Measurements from ENCODE around the gene FAIM2.

Gene FAIM2

DNA sequence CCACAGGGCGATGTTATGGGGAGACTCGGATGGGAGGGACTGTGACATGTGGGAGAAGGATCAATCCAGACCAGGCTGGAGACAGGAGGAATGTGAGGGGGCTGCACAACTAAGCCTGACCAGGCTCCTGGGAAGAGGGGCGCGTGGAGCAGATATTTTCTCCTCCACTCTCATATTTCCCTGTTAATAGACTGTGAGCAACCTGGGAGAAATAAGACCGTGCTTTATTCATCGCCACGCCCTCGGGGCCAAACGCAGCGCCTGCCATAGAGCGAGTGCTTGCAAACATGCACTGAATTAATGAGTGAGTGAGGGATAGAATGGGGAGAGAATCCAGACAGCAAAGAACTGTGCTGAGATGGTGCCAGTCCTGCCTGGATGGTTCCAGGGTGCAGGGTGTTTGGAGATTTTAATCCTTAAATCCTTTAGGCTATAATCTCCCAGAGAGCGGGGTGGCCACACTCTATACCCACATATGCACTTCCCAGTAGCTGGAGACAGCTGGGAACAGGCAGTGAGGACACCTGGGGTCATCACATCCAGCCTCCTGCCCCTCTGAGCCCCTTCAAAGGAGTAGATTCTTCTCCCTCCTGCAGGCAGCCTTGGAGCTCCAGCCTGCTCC is 13.6 kb upstream of the FAIM2 start:
- no peak for DNase-seq (ENCODE audit: low spot score)

DNA sequence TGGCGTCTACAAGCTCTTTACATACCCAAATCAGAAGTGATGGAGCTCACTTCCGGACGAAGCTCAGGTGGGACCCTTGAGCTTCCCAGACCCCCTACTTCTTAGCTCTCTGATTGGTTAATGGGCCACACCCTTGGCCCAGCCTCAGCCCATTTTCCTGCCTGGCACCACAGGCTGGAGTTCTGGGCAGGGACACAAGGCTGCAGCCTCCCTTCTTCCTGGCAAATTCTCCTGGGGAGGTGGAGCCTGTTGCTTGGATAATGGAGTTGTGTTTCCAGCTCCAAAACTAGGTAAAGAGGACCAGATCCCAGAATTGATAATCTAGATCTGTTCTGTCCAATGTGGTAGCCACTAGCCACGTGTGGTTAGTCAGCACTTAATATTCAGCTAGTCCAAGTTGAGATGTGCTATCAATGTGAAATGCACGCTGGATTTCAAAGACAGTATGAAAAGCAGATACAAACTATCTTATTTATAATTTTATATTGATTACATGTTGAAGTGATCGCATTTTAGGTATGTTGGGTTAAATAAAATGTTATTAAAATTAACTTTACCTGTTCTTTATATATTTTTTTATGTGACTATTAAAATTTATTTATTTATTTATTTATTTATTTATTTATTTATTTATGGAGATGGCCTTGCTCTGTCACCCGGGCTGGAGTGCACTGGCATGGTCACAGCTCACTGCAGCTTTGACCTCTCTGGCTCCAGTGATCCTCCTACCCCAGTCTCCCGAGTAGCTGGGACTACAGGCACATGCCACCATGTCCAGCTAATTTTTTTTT is 12.6 kb upstream of the FAIM2 start:
- DNase-seq (ENCODE audit: low spot score) = no peak

DNA sequence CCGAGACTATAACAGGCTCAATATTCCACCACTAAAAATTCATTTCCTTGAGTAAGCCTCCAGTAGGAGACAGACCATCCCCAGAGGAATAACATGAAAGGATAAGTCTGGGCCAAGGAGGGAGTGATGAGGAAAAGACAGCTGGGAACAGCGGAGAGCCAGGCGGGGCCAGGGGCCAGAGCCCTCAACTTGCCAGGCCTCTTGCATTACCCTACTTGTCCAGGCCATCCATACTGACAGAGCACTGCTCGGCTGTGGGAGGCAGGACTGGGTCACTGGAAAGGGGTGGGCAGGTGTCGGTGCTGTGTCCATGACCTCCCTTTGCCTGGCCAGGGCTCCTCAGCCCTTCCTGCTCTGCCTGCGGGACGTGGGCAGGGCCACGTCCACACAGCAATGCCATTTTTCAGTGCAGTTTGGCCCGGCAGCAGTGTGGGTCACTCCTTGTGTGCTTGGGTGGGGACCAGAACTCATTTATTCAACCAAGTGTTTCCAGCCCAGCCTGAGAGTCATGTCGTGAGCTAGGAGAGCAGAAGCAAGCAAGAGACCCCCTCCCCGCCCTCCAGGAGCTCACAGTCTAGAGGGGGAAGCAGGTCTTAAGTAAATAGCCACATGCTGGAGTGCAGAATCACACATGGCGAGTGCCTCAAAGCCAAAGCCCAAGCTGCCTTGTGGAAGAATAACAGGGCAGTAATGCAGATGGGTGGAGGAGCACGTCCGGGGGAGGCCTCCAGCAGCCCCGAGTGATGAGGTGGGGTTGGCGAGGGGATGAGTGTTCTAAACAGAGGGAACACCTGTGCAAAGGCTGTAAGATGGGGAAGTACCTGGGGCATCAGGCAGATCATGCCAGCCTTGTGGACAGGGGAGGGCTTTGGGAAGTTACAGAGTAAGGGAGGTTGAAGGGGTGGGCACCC is 8.9 kb upstream of the FAIM2 start:
- DNase-seq (ENCODE audit: low spot score) = no peak

DNA sequence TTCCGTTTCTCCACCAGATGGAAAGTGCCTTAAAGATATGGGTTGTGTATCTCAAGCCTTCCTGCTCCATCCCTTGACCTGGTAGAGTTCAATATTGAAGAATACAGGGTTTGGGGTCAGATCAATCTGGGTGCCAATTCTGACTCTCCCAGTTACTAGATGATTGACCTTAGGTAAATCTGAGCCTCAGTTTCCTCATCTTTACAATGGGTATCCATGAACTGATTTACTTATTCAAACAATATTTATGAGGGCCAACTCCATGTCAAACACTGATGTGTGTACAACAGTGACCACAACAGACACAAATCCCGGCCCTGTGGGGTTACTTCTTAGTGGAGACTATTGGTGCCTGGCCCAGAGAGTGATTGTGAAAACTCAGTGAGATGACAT is 7.5 kb upstream of the FAIM2 start:
- no peak for DNase-seq (ENCODE audit: low spot score)

DNA sequence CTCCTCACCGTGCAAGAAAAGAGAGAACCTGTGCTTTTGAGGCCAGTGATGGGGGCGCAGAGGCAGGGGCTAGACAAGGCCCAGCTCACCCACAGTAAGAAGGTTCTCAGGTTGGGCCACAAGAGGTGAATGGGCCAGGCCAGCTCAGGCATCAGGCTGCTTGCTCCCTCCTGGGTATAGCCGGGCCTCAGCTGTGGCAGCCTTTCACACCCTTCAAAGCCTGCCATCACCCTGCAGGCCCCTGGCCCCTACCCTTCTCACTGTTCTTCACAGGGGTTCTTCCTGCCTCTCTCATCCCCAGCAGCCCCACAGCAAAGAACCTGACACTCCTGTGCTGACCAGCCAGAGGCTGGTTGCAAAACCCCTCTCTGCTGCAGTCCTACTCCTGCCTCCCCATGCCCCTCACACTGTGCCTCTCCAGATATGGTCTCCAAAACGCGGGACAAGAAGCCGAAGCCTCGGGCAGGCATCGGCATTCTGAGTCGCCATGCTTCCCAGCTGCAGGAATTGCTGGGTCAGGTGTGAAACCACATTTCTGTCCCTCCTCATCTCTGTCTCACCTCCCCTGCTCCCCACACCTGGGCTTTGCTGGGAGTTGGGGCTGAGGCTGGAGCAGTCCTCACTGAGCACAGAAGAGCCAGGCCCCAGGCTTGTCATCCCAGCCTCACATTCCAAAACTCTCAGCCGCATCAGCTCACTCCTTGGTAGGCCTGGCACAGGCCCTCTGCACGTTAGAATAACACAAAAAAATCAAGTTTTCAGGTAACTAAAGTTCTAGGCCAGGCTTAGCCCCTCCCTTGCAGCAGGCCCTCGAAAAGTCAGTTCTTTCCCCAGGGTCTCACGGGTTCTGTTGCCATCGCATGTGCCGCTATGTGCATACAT is 6.9 kb upstream of the FAIM2 start:
- no peak for DNase-seq (ENCODE audit: low spot score)

DNA sequence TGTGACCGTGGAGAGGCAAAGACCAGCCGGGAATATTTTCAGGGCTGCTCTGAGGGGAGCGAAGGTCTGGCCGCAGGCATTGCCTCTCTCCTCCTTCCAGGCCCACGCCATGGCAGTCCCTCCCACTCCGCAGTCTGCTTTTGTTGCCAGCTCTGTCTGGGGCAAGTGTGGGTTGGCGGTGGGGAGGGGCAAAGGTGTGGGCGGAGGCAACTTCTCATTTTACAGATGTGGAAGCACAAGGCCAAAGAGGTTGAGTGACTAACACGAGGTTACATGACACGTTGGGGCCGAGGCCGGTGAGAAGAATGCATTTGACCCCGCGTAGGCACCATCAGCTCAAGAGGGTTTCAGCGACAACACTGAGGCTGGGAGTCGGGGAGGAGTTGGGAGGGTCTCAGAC is 6.1 kb upstream of the FAIM2 start:
- peak; percentile 28 for DNase-seq (ENCODE audit: low spot score)

DNA sequence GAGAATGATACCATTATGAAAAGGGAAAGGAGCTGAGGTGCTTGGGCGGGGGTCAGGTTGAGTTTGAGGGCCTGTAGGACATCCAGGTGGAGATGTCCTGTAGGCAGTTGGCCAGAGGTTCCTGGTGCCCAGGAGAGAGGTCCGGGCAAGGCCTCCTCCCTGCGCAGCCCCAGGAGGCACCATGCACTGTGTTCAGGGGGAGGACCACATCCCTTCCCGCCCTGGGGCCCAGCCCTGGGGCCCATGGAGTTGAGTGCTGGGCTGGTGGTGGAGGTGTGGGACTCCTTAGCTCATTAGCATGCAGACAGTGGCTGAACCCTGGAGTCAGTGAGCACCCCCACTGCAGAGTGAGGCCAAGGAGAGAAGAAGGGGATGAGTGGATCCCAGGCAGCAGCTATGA is 5.7 kb upstream of the FAIM2 start:
- DNase-seq (ENCODE audit: low spot score) = no peak

DNA sequence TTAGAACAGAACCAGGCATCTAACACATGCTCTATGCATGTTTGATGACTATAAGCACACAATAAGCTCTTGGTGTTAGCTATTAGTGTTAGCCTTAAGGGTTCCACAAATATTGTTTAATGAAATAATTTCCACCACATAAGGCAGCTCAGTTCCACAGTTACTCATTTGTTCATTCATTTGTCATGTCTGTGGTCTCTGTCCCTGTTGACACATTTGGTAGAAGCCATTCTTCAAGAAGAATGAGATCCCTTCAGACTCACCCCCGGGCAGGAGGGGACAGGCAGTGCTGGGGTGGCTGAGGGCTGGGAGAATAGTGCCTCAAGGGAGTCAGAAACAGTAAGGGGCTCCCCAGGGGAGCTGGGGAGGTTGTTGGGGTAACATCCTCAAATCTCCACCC is 3.7 kb upstream of the FAIM2 start:
- DNase-seq (ENCODE audit: low spot score) = no peak

DNA sequence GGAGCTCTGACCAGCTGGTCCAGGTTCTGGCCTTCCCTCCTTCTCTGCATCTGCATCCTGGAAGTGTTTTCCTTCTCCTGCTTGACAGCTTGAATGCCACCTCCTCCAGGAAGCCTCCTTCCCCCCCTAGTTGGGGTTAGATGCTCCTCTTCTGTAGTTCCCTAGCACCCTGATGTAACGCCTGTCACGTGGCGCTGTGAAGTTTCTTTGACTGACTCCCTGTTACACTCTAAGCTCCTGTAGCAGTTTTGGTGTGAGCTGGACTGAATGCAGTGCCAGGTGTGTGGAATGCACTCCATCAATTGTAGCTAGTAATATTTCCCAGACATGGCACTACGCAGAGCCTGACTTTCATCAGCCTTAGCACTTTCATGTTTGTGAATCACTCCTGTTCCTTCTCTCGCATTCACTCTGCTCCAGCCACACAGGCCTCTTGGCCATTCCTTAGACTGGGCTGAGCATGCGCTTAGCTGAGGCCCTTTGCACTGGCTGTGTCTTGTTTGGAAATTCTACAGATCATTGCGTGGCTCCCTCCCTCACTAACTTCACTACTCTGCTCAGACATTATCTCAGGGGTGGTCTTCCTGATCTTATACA is 2.1 kb upstream of the FAIM2 start:
- no peak for DNase-seq (ENCODE audit: low spot score)

DNA sequence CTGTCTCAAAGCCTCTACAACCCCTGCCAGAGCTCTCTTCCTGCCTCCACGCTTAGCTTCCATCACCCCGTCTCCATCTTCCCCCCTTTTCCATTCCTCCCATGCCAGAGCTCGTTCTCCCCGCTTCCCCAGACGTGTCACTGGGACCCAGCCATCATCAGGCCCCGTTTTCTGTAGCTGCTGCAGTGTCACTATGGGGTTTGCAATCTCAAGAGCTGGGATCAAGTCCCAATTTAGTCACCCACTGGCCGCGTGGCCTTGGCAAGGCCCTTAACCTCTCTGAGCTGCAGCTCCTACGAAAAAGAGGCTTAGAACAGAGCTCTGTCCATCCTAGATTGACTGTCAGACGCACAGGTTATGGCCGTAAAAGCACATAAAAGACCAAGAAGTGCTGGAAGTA is 901 bp upstream of the FAIM2 start:
- no peak for DNase-seq (ENCODE audit: low spot score)

DNA sequence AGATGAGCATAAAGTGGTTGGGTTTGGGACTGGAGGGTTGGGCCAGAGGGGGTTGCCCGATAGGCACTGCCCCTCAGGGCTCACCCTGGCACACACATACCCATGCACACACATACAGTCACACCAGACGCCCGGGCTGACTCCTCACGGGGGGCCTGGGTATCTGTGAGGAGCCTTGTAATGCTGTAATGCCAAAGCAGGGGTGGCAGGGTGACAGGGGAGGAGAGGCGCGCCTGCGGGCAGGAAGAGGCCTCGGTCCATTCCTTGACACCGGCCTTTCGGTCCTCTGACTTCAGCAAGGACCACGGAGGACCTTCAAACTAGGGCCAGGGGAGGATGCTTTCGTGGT is 375 bp downstream of the FAIM2 start:
- no peak for DNase-seq (ENCODE audit: low spot score)

DNA sequence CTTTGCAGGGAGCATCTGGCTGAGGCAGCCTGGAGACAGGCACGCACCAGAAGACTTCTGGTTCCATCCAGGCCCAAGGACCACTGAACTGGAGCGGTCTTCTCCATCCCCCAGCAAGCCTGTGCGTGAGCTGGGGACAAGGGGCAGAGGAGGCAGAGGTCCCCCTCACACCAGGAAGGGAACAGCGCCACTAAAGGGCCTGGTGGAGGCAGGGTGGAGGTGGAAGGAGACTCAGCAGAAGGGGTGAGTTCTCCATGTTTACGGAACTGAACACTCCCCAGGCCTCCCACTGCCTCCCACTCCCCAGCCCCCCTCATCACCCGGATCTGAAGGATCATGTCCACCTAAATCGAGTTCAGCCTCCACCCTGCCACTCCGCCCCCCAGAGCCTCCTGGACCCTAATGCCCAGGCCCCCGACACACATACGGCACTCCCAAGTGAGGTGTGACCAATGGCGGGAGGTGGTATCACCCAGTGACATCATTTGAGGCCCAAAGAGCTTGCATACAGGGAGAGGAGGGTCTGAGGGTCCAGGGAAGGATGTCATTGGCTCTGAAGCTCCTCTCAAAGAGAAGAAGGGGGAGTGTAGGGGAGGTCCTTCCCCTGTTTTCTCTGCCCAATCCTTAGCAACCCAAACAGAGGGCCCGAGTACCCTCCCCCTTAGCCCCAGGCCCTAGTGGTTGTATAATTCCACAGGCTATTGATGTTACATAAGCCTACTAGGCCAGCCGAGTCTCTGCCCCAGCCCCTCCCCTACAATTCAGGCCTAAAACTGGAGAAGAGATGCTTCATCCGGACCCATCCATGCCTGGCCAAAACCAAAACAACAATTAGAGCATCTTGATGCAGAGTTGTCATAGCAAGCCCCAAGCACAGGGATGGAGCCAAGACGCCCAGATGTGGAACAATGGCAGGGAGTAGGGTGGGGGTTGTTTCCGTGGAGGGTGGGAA is 1.0 kb downstream of the FAIM2 start:
- no peak for DNase-seq (ENCODE audit: low spot score)

DNA sequence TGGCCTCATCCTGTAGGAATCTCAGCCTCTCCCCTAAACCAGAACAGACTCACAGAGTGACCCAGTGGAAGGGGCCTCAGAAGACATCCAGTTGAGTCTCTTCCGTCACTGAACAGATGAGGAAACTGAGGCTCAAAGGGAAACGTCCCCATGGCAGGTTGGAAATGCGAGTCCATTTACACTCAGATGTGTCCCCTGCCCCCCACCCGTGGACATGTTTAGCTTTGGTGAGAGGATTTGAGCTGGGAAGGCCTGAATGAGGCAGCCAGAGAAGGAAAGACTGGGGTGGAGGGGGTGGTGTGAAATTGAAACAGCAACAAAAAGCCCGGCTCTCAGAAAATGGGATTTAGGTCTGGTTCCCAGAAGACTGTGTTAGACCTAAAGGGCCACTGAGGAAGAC is 1.7 kb downstream of the FAIM2 start:
- no peak for DNase-seq (ENCODE audit: low spot score)

DNA sequence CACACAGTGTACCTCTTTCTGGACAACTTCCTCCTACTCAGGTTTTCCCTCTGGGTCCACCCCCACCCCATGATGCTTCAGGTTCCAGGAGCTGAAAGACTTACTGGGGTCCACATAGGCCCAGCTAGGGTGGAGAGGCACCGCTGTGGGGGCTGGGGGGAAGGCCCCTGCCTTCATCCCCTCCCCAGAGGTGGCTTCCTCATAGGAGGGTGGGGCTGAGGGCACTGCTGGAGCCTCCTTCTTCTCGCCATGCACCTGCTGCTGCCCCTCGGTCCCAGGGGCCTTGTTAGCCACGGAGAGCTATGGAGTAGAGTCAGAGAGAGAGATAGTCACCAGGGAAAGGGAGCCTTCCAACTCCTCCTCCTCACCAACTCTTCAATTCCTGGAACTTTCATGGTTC is 2.7 kb downstream of the FAIM2 start:
- DNase-seq (ENCODE audit: low spot score) = no peak

DNA sequence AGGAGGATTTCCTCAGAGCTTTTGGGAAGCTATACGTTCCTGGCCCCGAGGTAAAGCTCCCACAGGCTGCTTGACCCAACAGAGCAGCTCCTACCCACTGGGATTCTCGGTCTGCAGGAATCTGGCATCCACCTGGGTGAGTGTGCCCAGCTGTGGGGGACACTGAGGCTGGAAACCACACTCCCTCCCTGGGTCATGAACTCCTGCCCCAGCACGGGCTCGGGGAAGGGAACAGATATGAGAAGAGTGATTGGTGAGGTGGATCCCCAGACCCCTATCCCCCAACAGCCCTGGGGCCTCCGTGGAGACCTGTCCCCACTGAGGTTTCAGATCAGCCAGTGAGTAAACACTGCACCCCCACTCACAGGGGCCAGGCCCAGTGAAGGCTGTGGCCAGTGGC is 3.3 kb downstream of the FAIM2 start:
- DNase-seq (ENCODE audit: low spot score) = no peak

DNA sequence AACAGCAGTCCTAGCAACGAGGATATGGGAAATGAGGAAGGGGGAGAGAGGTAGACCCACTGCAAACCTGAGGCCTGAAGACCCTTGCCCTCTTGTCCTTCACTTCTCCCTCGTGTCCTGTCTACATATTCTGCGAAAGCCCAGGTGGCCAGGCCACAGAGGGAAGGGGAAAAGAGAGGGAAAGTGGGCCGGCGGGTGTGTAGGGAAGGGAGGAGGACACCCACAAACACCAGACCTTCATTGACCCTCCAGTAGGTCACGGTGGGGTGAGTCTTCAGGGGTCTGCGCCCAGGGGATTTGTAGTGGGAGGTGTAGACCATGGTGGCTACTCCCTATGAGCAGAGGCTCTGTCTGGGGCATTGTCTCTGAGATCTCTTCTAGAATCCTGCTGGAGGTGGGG is 3.8 kb downstream of the FAIM2 start:
- DNase-seq (ENCODE audit: low spot score) = no peak

DNA sequence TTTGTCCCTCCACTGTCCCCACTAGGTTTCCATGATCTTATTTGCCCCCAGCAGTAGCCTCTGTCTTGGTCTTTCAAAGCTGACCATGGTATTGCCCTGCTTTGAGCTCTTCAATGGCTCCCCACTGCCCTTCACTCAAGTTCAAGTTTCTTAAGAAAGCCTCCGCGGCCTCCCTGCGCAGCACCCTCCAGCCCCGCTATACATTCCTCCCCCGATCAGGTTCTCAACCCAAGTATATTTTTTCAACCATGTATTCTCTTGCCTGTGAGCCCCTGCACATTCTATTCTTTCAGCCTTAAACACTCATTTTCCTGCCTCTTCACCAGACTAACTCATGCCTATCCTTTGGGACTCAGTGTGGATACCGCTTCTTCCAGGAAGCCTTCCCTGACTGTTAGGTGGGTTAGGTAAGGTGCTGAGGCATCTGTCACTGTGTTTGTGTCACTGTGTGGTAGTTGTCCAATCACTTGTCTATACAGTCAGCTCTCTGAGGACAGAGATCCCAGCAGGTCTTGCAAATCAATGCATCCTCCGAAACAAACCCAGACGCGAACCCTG is 4.3 kb downstream of the FAIM2 start:
- DNase-seq (ENCODE audit: low spot score) = no peak

DNA sequence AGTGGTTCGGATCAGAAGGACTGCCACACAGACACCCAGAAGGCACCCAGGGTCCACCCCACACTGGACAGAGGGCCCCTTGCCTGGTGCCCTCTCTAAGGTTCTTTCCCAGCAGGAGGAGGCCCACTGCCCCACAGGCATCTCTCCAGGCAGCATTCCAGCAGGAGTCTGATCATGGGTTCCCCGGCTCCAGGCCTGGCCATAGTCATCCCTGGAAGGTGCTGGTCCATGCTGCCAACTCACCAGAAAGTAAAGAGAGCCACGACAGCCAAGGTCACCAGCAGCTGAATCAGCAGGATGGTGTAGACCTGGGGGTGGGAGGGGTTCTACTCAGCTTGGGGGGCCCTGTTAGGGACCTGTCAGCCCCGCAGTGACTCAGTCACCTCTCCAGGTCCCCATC is 6.4 kb downstream of the FAIM2 start:
- no peak for DNase-seq (ENCODE audit: low spot score)

DNA sequence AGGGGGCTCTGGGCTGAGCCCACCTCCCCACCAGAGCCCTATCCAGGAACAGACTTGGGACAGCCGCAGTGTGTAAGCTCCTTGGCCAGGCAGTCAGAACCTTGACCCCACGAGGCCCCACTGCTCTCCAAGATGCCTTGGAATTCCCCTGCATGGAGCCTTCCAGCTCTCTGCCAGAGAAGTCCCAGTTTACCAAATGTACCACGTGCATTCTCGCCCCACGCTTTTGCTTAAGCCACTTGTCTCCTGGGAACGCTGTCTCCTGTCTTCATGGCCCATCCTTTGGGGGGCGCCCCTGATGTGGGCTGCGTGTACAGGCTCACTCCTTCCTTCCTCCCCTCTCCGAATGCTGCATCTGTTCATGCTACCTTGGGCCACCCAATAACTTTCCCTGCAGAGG is 7.9 kb downstream of the FAIM2 start:
- DNase-seq (ENCODE audit: low spot score) = no peak

DNA sequence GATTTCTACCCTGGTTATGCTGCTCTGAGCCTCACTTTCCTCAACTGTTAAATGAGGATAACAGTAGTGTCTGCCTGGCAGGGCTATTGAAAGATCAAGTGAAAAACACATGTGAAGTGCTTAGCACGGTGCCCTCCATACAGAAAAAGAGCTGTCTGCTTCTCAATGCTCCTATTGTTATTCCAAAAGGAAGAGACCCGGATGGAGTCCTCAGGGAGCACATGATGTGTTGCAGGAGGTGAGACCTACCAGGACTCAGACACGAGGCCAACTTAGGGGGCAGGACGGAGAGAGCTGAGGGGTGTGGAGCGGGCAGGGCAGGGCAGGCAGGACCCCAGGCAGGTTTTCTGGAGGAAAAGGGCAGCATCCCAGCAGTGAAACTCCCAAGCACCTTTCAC is 8.9 kb downstream of the FAIM2 start:
- no peak for DNase-seq (ENCODE audit: low spot score)
